Activated CD4-positive, alpha-beta T cell treated with anti-CD3 and anti-CD28 coated beads, Interleukin-2, amount 10 ng/mL, durations not matched to agents 24 days and 14 days (primary cell): Measurements from ENCODE around the gene TNFRSF13B. TPM values are rescaled to one million over a fixed set of nuclear protein-coding genes. Genes with fewer than 3 reads are reported as not detected.
"Not testable (repeated sequence)": the region's sequence is repeated elsewhere in the genome, so short reads cannot be mapped to it uniquely, and the experiment has no call there.

Experiments used
- DNase-seq: peaks from one replicate; pipeline ENCODE4 v3.0.0; 2022
- H3K27ac Mint-ChIP-seq: one replicate; pipeline ENCODE4 v1.8.0; 2022; ENCODE audit warnings: mild to moderate bottlenecking, mixed read lengths
- H3K27me3 Mint-ChIP-seq: one replicate; pipeline ENCODE4 v1.8.0; 2022; ENCODE audit warnings: mixed read lengths
- H3K36me3 Mint-ChIP-seq: one replicate; pipeline ENCODE4 v1.8.0; 2022; ENCODE audit warnings: low read depth, mild to moderate bottlenecking, mixed read lengths
- H3K4me1 Mint-ChIP-seq: one replicate; pipeline ENCODE4 v1.8.0; 2021; ENCODE audit warnings: mixed read lengths
- H3K4me3 Mint-ChIP-seq: one replicate; pipeline ENCODE4 v1.8.0; 2022; ENCODE audit warnings: mild to moderate bottlenecking, moderate library complexity, mixed read lengths
- H3K9me3 Mint-ChIP-seq: one replicate; pipeline ENCODE4 v1.8.0; 2021; ENCODE audit warnings: mixed read lengths
- intact Hi-C: fragments of 100-400 bp; cut with micrococcal nuclease; formaldehyde crosslinking; loops from one replicate; pipeline ENCODE4 v1.15.1; 2023
- total RNA-seq: library from RNA; stranded (reverse); gene quantifications from 2 replicates; pipeline ENCODE4 v1.2.3, GENCODE V29; 2022

Gene TNFRSF13B
- total RNA-seq, 1 donor from 2014 or later = not detected

- Mint-ChIP-seq H3K4me3 (no peak overlapping the region), H3K4me1 (peaks cover 12% of the 10 kb centered on the region), H3K27me3 (peaks cover 41% of the 10 kb centered on the region), H3K27ac (no peak overlapping the region), H3K36me3 (no peaks in the 10 kb centered on the region), H3K9me3 (peaks cover 12% of the 10 kb centered on the region)
- no peak for DNase-seq
- intact Hi-C loops = no loop called here
Observed at GRCh38 chr17:16906680-16907079, 65.2 kb downstream of the TNFRSF13B start.

GRCh38 chr17:16905593-16906191, 66.2 kb downstream of the TNFRSF13B start:
- no peak overlapping the region for H3K4me3 Mint-ChIP-seq
- no peak for DNase-seq
- no peaks in the 10 kb centered on the region for H3K36me3 Mint-ChIP-seq
- intact Hi-C loops = no loop called here
- H3K27me3 Mint-ChIP-seq = peaks cover 46% of the 10 kb centered on the region
- H3K4me1 Mint-ChIP-seq = peaks cover 8% of the 10 kb centered on the region
- H3K9me3 Mint-ChIP-seq = peaks cover 12% of the 10 kb centered on the region
- H3K27ac Mint-ChIP-seq = no peak overlapping the region

GRCh38 chr17:16903070-16903469, 68.8 kb downstream of the TNFRSF13B start:
- H3K4me3 Mint-ChIP-seq, H3K27ac Mint-ChIP-seq, DNase-seq, H3K36me3 Mint-ChIP-seq, H3K4me1 Mint-ChIP-seq, intact Hi-C loops: not testable (repeated sequence)
- peaks cover 12% of the 10 kb centered on the region for H3K9me3 Mint-ChIP-seq
- peaks cover 50% of the 10 kb centered on the region for H3K27me3 Mint-ChIP-seq

GRCh38 chr17:16900288-16900882, 71.5 kb downstream of the TNFRSF13B start:
- H3K9me3 Mint-ChIP-seq = peaks cover 6% of the 10 kb centered on the region
- intact Hi-C loops = no loop called here
- no peaks in the 10 kb centered on the region for H3K4me1 Mint-ChIP-seq
- no peak overlapping the region for H3K27ac Mint-ChIP-seq
- H3K4me3 Mint-ChIP-seq = no peak overlapping the region
- no peaks in the 10 kb centered on the region for H3K36me3 Mint-ChIP-seq
- DNase-seq = no peak
- peaks cover 36% of the 10 kb centered on the region for H3K27me3 Mint-ChIP-seq

- peaks cover 18% of the 10 kb centered on the region for H3K27me3 Mint-ChIP-seq
- H3K9me3 Mint-ChIP-seq, H3K27ac Mint-ChIP-seq, H3K4me3 Mint-ChIP-seq, H3K4me1 Mint-ChIP-seq, intact Hi-C loops, H3K36me3 Mint-ChIP-seq, DNase-seq: not testable (repeated sequence)
Observed at GRCh38 chr17:16897211-16897896, 74.6 kb downstream of the TNFRSF13B start.

GRCh38 chr17:16896235-16896634, 75.7 kb downstream of the TNFRSF13B start:
- intact Hi-C loops, H3K27ac Mint-ChIP-seq, H3K9me3 Mint-ChIP-seq, H3K36me3 Mint-ChIP-seq, H3K4me1 Mint-ChIP-seq, H3K4me3 Mint-ChIP-seq, DNase-seq: not testable (repeated sequence)
- H3K27me3 Mint-ChIP-seq = peaks cover 12% of the 10 kb centered on the region

GRCh38 chr17:16893527-16893926, 78.4 kb downstream of the TNFRSF13B start:
- H3K36me3 Mint-ChIP-seq, DNase-seq, H3K4me1 Mint-ChIP-seq, H3K4me3 Mint-ChIP-seq, H3K27me3 Mint-ChIP-seq, H3K27ac Mint-ChIP-seq, H3K9me3 Mint-ChIP-seq, intact Hi-C loops: not testable (repeated sequence)

GRCh38 chr17:16892876-16893454, 79.0 kb downstream of the TNFRSF13B start:
- not testable (repeated sequence) for DNase-seq, H3K36me3 Mint-ChIP-seq

GRCh38 chr17:16889088-16889465, 82.8 kb downstream of the TNFRSF13B start:
- H3K4me1 Mint-ChIP-seq = no peaks in the 10 kb centered on the region
- intact Hi-C loops = no loop called here

More at GRCh38 chr17:16892876-16893454, 79.0 kb downstream of the TNFRSF13B start:
- H3K27me3 Mint-ChIP-seq, H3K4me3 Mint-ChIP-seq, H3K9me3 Mint-ChIP-seq, H3K27ac Mint-ChIP-seq, H3K4me1 Mint-ChIP-seq, intact Hi-C loops: not testable (repeated sequence)

More at GRCh38 chr17:16889088-16889465, 82.8 kb downstream of the TNFRSF13B start:
- Mint-ChIP-seq H3K27ac (no peak overlapping the region), H3K9me3 (no peaks in the 10 kb centered on the region), H3K27me3 (peaks cover 2% of the 10 kb centered on the region), H3K36me3 (no peaks in the 10 kb centered on the region), H3K4me3 (no peak overlapping the region)
- DNase-seq = no peak

Other genes with a start within 250 kb of the TNFRSF13B start
- 155 and 161 TPM in 2 replicates for gene MPRIP, start 70.3 kb upstream of the TNFRSF13B start, total RNA-seq
- 17.2 and 17.3 TPM in 2 replicates for gene PLD6, start 234.2 kb upstream of the TNFRSF13B start, total RNA-seq